Transverse colon (tissue), 3 donors: Measurements from ENCODE around the gene CTR9.

ENCODE experiments used
- POLR2A ChIP-seq: fragments of 450-650 bp; IDR thresholded peaks from one replicate; pipeline ENCODE4 v1.6.1; 2016; ENCODE audit warnings: antibody characterized with exemption, mild to moderate bottlenecking, moderate library complexity
- TF ChIP-seq, protein P1 (sequence below), 5 experiments: fragments of 200-600 bp in 3 of 5; fragments of 450-650 bp in 2 of 5; sonication (generic) in 3 of 5; IDR thresholded peaks; 1 replicate in 2 of 5; 2 replicates in 3 of 5; pipeline ENCODE4 v1.5.1; 2016 to 2017; ENCODE audit warnings: antibody characterized with exemption in 5 of 5, inconsistent platforms in 3 of 5, mild to moderate bottlenecking in 2 of 5, moderate library complexity in 1 of 5

DNA sequence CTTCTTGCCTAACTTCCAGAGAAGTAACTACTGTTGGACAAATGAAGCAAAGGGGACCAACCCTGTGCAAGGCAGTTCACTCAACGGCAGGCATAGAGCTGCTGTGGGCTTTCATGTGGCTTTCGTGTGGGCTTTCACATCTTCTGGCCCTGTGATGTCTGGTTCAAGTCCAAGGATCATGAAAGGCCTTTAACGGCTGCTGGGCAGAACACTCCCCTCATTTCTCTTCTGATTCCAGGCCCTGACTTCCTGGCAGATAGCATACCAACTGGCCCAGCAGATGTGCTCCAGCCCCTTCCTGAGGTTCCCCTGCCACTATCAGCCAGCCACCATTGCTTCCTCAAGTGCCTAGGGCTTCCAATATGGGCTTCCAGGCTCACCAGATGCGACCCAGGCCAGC is 28.7 kb upstream of the CTR9 start:
- TF ChIP-seq, protein P1, sequence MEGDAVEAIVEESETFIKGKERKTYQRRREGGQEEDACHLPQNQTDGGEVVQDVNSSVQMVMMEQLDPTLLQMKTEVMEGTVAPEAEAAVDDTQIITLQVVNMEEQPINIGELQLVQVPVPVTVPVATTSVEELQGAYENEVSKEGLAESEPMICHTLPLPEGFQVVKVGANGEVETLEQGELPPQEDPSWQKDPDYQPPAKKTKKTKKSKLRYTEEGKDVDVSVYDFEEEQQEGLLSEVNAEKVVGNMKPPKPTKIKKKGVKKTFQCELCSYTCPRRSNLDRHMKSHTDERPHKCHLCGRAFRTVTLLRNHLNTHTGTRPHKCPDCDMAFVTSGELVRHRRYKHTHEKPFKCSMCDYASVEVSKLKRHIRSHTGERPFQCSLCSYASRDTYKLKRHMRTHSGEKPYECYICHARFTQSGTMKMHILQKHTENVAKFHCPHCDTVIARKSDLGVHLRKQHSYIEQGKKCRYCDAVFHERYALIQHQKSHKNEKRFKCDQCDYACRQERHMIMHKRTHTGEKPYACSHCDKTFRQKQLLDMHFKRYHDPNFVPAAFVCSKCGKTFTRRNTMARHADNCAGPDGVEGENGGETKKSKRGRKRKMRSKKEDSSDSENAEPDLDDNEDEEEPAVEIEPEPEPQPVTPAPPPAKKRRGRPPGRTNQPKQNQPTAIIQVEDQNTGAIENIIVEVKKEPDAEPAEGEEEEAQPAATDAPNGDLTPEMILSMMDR (IDR thresholded peaks at IDR 0.05): no peak
- TF ChIP-seq POLR2A: no peak
